ENCODE results near the gene MTMR11. TPM values are rescaled to one million over a fixed set of nuclear protein-coding genes. Genes with fewer than 3 reads are reported as not detected.

MTMR11 gene, protein sequence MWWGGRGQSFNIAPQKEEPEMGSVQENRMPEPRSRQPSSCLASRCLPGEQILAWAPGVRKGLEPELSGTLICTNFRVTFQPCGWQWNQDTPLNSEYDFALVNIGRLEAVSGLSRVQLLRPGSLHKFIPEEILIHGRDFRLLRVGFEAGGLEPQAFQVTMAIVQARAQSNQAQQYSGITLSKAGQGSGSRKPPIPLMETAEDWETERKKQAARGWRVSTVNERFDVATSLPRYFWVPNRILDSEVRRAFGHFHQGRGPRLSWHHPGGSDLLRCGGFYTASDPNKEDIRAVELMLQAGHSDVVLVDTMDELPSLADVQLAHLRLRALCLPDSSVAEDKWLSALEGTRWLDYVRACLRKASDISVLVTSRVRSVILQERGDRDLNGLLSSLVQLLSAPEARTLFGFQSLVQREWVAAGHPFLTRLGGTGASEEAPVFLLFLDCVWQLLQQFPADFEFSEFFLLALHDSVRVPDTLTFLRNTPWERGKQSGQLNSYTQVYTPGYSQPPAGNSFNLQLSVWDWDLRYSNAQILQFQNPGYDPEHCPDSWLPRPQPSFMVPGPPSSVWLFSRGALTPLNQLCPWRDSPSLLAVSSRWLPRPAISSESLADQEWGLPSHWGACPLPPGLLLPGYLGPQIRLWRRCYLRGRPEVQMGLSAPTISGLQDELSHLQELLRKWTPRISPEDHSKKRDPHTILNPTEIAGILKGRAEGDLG
- total RNA-seq: 2.3 and 6.3 TPM in 2 replicates

DNA sequence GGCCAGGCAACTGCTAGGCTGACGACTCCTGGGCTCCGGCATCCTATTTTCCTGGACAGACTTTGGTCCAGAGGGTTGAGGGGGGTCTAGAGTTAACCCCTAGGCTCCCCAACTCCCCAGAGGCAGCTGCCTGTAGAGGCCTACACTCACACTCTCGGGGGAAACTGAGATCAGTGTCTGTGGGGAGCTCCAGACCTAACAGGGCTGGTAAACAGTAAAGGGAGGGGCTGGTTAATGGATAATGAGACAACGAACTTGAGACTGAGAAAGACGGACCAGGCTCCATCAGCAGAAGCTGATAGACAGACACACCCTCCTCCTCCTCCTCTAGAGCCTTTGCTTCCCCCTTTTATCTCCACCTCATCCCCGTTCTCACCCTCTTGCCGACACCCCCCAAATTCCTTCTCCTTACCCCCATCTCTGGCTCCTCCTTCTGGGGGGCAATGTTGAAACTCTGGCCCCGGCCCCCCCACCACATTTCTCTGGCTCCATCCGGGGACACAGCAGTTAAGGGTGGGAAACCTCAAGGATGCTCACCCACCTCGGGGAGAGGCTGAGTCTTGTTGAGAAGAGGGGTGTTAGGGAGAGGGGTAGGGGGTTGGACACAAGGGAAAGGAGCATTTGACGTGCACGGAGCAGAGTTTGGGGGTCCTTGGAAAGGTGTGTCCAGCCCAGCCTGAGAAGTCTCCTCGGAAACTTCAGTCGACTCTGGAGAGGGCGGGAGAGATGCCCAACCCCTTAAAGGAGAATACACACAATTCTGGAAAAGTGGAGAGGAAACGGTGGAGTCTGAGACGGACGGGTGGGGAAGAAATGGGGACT lies at the start of gene MTMR11:
Gene MTMR11 (minus strand): TSS at position 710 of the 822 bp plus-strand sequence. CDS start 232 bp downstream, at position 478.

GRCh38 chr1:149927563-149928400 lies 8.9 kb downstream of the MTMR11 start, which contains the start of gene SF3B4:
SF3B4 (minus strand) TSS chr1:149927803; CDS start chr1:149927759, 44 bp downstream.

DNA sequence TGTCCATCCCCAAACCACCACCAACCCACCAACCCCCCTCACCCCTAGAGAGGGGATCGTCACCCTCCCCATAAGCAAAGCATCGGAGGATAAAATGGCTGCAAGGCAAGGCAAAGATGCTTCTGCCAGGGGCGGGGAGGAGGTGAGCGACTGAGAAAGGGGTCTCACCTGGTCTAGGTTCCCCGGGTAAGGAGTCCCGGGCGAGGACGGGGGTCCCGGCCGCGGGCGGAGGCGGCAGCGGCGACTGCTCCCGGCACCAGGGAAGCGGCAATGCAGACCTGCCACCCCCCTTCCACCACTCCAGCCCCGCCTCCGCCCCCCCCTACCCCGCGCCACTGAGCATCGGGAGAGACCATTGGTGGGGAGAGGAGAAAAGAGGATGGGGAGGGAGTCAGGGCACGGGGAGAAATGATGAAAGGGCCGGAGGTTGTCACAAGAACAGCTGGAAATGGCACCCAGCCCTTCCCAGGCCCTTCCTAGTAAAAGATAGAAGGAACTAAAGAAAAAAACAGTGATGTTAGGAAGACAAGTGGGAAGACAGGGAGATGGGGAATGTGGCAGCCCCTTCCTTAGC lies 19.0 kb downstream of the MTMR11 start, which contains the start of gene SV2A:
Gene SV2A (minus strand): TSS at position 274 of the 574 bp plus-strand sequence. CDS start 4,004 bp downstream, outside the sequence.

GRCh38 chr1:149899460-149900284 lies 37.0 kb downstream of the MTMR11 start, which contains the start of gene BOLA1:
BOLA1 (plus strand) TSS chr1:149899568; CDS start chr1:149900060, 492 bp downstream.

Other genes with a start within 250 kb of the MTMR11 start
- gene FCGR1A, start 154.2 kb downstream of the MTMR11 start, total RNA-seq: not detected in 2 replicates
- gene BOLA1, start 37.3 kb downstream of the MTMR11 start, total RNA-seq: 13.7 and 27.7 TPM in 2 replicates
- 0.85 and 1.7 TPM in 2 replicates for gene SV2A, start 19.0 kb downstream of the MTMR11 start, total RNA-seq
- gene SF3B4, start 9.1 kb downstream of the MTMR11 start, total RNA-seq: 9.6 and 13.4 TPM in 2 replicates
- 11.9 and 13.7 TPM in 2 replicates for gene OTUD7B, start 73.8 kb upstream of the MTMR11 start, total RNA-seq
- gene VPS45, start 130.9 kb upstream of the MTMR11 start, total RNA-seq: 18.8 and 19.8 TPM in 2 replicates
- 3.8 and 18.3 TPM in 2 replicates for gene PLEKHO1, start 213.0 kb upstream of the MTMR11 start, total RNA-seq